Measurements from ENCODE around the gene ASH1L.
A peak's percentile ranks its signal among the peaks of the same experiment; 100 is the strongest.
"Not testable (repeated sequence)": the region's sequence is repeated elsewhere in the genome, so short reads cannot be mapped to it uniquely, and the experiment has no call there.

Gene ASH1L

DNA sequence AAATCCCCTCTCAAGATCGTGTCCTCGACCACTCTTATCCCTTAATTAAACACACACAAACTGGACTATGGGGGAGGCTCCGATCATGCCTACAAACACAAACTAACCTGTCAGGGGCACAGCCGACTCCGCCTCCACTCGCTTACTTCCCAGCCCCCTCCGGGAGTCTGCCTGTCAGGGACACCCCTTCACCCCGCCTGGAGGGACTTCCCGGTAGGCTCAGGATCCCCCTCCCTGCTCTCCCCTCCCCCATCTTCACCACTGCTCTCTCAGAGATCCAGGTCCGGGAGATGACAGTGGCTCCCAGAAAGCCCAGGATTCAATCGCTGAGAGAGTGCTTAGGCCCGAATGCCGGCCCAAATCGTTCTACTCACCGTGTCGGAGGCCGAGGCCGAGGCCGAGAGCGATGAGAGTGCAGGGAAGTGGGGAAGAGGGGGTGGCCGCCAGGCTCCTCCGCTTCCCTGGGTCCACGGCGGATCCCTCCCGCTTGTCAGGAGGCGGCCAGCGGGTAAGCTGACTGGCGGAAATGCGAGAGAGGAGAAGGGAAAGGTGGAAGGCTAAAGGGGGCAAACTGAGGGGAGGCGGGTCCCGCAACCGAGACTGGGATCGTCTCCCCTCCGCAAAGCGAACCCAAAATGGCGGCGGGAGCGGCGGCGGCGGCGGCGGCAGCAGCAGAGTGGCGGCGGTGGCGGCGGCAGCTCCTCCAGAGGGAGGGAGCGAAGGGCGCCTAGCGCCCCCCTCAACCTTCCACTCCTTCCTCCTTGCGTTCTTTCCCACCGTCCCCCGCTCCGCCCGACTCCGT is 623 bp downstream of the ASH1L start:
- DNase-seq (ENCODE audit: low read depth in 1 of 2, low spot score in 1 of 2): peak; percentile 24 to 57

DNA sequence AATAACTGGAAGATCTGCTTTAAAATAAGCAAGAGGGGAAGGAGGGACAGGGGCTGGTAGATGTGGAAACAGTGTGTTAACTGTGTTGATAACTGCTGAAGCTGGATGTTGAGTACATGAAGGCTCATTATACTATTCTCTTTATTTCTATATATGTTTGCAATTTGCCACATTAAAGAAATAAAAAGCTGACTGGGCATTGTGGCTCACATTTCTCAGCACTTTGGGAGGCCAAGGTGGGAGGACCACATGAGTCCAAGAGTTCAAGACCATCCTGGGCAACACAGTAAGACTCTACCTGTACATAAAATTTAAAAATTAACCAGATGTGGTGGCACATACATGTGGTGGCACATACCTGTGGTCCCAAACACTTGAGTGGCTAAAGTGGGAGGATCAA is 6.7 kb downstream of the ASH1L start:
- no peak for DNase-seq (ENCODE audit: low read depth in 1 of 2, low spot score in 1 of 2)

DNA sequence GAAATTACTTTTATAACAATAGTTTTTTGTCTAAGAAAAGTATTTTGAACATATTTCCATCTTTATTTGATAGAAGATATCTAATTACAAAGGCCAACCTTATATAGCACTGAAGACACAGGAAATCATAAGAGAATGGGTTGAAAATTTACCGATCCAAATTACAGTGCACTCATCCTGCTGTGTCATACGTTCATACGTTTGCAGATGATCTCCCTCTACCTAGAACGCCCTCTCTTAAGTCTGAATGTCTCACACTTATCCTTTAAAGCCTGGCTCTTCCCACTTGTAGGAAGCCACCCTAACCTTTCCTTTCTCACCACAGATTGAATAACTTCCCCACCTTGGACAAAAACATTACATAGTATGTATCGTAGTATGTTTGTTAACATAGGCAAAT is 9.3 kb downstream of the ASH1L start:
- DNase-seq (ENCODE audit: low read depth in 1 of 2, low spot score in 1 of 2): no peak

DNA sequence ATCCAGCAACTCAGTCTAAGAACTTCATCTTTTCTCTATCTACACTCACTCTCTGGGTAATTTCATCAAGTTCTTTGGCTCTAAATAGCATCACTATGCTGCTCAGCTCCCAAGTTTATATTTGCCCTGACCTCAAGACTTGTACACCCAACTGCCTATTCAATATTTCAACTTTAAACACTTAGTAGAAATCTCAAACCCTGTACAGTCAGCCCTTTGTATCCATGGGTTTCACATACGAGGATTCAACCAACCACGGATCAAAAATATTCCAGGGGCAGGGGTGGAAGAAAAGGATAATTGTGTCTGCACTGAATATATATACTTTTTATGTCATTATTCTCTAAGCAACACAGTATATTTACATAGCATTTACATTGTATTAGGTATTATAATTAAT is 13.9 kb downstream of the ASH1L start:
- DNase-seq (ENCODE audit: low read depth in 1 of 2, low spot score in 1 of 2): no peak

DNA sequence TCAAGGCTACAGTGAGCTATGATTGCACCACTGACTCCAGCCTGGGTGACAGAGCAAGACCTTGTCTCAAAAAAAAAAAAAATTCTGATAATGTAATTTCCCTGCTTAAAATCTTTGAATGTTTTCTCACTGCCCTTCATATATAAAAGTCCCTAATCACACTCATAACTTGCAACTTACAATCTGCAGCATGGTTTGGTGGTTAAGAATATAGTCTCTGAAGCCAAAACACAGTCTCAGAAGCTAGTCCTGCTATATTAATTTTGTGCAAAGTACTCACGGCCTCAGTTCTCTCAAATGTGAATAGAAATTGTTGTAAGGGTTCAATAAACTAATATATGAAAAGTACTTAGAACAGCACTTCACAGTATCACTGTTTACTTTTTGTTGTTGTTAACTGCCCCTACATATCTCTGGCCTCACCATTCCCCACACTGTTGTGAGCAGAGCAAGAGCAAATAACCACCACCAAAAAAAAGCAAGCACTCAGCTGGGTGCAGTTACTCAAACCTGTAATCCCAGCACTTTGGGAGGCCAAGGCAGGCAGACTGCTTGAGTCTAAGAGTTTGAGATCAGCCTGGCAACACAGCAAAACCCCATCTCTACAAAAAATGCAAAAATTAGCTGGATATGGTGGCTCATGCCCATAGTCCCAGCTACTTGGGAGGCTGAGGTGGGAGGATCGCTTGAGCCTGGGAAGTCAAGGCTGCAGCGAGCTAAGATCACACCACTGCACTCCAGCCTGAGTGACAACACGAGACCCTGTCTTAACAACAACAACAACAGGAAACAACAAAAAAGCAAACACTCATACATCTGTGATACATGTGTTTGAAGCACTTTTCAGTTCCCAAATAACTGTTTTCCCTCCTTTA is 22.4 kb downstream of the ASH1L start:
- no peak for DNase-seq (ENCODE audit: low read depth in 1 of 2, low spot score in 1 of 2)

DNA sequence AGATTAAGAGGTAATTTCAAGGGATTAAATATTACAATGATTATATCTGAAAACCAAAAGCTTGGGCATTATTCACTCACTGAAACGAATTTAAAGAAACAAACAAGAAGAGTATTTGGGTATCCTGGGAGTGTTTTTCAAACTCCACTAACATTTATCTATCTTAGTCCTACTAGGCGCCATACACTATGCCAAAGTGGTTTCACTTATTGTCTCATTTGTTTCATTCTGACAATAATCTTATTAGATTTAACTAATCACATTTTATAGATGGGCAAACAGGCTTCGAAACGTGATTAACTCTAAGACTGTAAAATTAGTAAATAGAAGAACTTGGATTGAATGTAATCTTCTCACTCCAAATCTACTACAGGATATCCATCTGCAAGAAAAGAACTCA is 25.4 kb downstream of the ASH1L start:
- DNase-seq (ENCODE audit: low read depth in 1 of 2, low spot score in 1 of 2): no peak

DNA sequence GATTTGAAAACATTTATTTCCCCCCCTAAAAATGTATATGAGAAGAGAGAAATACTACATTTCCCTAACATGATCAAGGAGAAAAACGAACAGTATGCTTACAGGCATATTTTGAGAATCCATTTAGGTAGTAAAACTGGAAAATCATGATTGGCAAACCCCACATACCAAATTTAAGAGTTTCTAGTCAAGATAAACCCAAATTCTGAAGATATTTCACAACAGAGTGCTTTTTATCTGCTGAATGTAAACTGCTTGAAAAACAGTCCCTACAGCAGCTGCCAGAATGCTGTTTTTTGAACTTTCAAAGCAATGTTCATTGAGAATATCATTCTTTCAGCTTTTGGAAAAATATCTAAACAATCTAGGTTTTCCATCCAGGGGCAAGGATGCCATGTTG is 31.0 kb downstream of the ASH1L start:
- no peak for DNase-seq (ENCODE audit: low read depth in 1 of 2, low spot score in 1 of 2)

DNA sequence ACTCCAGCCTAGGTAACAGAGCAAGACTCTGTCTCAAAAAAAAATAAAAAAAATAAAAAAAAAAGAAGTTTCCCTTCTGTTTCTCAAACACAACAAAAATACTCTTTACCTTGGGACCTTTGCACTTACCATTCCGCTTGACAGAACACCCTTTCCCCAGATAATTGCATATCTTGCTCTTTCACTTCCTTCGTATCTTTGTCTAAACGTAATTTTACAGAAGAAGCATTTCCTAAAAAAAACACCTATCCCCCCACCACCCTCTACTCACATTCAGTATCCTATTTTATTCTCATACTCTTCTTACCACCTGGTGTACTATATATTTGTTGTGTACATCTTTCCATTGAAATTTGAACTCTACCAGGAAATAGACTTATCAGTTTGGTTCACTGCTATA is 32.7 kb downstream of the ASH1L start:
- DNase-seq (ENCODE audit: low read depth in 1 of 2, low spot score in 1 of 2): no peak

DNA sequence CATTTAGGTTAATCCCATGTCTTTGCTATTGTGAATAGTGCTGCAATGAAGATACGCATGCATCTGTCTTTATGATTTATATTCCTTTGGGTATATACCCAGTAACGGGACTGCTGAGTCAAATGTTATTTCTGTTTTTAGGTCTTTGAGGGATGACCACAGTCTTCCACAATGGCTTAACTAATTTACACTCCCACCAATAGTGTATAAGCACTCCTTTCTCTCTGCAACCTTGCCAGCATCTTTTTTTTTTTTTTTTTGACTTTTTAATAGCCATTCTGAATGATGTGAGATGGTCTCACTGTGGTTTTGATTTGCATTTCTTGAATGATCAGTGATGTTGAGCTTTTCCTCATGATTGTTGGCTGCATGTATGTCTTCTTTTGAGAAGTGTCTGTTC is 33.5 kb downstream of the ASH1L start:
- no peak for DNase-seq (ENCODE audit: low read depth in 1 of 2, low spot score in 1 of 2)

DNA sequence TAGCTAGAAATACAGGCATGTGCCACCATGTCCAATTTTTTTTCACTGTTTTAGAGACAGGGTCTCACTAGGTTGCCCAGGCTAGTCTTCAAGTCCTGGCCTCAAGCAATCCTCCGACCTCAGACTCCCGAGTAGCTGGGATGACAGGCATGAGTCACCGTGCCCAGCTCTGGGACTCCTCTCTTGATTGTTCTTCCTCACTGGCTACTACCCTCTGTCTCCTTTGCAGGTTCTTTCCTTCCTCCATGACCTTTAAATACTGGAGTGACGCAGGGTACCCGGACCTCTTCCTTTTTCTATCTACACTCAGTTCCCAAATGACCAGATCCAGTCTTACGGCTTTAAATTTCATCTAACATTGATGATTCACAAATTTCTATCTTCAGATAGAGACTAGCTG is 34.9 kb downstream of the ASH1L start:
- DNase-seq (ENCODE audit: low read depth in 1 of 2, low spot score in 1 of 2): no peak

DNA sequence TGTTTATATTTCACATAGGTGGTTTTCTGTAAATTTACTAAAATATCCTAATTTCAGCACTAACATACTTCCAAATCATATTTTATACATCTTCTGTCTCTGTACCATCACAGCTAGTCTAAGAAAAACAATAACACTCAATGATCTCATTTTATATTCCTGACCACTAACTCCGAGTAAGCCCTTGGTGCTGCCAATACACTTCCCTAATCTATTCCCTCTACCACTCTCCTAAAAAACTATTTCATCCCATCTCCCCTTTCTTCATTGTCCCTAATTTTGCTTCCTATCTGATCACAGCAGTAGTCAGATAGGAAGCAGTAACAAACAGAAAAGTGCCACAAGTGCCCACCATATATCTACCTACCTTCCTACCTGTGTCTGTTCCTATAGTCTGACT is 36.2 kb downstream of the ASH1L start:
- DNase-seq (ENCODE audit: low read depth in 1 of 2, low spot score in 1 of 2): no peak

DNA sequence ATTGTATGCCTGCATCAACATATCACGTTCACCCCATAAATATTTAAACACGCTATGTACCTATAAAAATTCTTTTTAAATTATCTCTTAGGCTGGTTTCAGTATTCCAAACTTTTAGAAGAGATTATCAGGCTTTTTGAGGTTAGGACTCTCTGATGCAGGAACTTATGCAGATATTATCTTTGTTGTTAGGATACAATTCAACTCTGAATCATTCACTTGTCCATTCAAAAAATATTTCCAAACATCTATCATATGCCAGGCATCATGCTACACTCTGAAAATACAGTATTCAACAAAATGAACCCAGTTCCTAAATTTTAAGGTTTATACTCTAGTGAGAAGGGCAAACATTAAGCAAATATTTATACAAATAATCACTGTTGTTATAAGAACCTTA is 40.5 kb downstream of the ASH1L start:
- no peak for DNase-seq (ENCODE audit: low read depth in 1 of 2, low spot score in 1 of 2)

DNA sequence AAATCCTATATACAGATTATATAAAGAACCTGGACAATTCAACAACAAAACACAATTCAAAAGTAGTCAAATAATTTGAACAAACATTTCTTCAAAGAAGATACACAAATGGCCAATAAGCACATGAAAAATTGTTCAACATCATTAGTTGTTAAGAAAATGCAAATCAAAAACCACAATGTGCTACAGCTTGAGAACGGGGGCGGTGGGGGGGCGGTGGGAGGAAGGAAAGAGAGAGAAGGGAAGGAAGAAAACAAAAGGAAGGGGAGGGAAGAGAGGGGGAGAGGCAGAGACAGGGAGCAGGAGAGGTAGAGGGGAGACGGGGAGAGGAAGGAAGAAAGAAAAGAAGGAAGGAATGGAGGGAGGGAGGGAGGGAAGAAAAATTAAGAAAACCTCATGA is 44.1 kb downstream of the ASH1L start:
- no peak for DNase-seq (ENCODE audit: low read depth in 1 of 2, low spot score in 1 of 2)

DNA sequence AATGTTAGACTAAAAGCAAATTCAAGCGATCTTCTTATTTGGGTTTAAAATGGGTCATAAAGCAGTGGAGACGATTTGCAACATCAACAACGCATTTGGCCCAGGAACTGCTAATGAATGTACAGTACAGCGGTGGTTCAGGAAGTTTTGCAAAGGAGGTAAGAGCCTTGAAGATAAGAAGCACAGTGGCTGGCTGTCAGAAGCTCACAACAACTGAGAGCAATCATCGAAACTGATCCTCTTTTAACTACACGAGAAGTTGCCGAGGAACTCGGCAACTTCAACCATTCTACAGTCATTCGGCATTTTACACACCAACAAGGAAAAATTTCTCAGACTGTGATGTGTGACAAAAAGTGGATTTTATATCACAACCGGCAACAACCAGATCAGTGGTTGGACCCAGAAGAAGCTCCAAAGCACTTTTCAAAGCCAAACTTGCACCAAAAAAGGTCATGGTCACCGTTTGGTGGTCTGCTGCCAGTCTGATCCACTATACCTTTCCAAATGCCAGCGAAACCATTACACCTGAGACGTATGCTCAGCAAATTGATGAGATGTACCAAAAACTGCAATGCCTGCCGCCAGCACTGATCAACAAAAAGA is 47.9 kb downstream of the ASH1L start:
- no peak for DNase-seq (ENCODE audit: low read depth in 1 of 2, low spot score in 1 of 2)

DNA sequence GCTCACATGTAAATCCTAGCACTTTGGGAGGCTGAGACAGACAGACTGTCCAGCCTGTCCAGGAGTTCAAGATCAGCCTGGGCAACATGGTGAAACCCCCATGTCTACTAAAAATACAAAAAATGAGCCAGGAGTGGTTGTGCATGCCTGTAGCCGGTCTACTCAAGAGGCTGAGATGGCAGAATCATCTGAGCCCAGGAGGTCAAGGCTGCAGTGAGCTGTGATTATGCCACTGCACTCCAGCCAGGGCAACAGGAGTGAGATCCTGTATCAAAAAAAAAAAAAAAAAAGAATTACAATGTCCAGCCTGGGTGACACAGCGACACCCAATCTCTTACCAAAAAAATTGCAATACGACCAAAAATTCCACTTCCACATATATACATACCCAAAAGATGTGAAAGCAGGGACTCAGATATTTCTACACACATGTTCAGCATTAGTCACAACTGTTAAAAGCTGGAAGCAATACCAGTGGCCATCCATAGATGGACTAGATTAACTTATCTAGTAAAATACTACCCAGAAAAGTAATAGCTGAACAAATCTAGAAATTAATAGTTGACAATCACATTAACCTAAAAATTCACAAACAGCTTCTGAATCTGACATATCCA is 49.2 kb downstream of the ASH1L start:
- no peak for DNase-seq (ENCODE audit: low read depth in 1 of 2, low spot score in 1 of 2)

DNA sequence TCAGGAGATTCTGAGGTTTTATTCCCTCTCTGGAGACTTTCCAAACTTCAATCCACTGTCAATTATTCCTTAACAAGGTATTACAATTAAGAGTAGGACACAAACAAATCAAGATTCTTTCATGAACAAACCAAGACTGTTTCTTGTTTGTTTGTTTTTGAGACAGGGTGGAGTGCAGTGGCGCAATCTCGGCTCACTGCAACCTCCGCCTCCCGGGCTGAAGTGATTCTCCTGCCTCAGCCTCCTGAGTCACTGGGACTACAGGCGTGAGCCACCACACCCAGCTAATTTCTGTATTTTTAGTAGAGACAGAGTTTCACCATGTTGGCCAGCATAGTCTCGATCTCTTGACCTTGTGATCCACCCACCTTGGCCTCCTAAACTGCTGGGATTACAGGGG is 51.2 kb downstream of the ASH1L start:
- DNase-seq (ENCODE audit: low read depth in 1 of 2, low spot score in 1 of 2): not testable (repeated sequence)

DNA sequence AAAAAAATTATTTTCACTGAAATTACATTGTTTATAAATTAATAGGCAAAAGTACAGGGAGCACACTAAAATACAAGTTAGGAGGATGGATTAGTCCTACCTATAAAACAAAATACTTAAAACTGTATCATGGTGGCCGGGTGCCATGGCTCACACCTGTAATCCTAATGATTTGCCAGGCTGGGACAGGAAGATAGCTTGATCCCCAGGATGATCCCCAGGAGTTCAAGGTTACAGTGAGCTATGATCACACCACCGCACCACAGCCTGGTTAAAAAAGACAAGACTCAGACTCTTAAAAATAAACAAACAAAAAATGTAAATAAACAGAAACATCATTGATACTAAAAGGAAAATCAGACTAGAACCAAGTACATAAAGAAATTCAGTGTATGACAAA is 53.5 kb downstream of the ASH1L start:
- no peak for DNase-seq (ENCODE audit: low read depth in 1 of 2, low spot score in 1 of 2)

DNA sequence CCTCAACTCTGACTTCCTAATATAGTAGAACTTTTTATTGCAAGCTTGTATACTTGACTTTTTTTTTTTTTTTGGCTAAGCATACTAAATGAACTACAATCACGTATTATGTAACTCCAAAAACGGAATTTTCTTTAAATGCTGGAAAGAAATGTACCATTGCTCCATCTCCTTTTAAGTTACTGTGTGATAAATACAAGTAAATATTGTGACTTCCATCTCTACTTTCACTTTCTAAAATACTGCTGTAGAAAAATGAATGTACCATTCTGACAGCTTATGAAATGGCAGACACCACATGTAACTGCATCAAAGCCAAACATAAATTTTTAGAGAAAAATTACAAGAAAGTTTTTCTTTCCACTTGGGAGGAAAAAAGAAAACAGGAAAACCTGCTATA is 54.7 kb downstream of the ASH1L start:
- no peak for DNase-seq (ENCODE audit: low read depth in 1 of 2, low spot score in 1 of 2)

DNA sequence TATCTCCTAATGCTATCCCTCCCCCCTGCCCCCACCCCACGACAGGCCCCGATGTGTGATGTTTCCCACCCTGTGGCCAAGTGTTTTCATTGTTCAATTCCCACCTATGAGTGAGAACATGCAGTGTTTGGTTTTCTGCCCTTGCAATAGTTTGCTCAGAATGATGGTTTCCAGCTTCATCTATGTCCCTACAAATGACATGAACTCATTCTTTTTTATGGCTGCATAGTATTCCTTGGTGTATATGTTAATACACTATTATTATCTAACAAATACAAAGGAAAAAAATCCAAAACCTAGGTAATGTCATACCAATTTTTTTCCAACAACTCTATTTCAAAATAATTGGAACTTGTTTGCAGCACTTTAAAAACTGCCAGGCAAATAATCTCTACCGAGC is 56.6 kb downstream of the ASH1L start:
- not testable (repeated sequence) for DNase-seq (ENCODE audit: low read depth in 1 of 2, low spot score in 1 of 2)

DNA sequence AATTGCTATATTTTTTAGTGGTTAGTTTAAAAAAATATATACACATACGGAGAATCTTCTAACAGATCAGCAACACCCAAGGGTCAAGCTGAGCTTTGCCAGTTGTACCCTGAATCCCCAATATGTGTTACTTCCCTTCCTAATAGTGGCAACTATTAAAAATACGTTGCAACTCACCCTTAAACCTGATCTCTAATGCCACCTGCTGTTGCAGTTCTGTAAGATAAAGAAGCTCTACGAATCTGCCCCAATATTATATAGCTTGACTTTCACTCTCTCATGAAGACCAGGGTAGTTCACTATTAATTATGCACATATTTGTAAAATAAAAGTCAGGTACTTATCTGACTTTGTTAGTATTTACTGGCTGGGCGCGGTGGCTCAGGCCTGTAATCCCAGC is 58.4 kb downstream of the ASH1L start:
- DNase-seq (ENCODE audit: low read depth in 1 of 2, low spot score in 1 of 2): no peak

DNA sequence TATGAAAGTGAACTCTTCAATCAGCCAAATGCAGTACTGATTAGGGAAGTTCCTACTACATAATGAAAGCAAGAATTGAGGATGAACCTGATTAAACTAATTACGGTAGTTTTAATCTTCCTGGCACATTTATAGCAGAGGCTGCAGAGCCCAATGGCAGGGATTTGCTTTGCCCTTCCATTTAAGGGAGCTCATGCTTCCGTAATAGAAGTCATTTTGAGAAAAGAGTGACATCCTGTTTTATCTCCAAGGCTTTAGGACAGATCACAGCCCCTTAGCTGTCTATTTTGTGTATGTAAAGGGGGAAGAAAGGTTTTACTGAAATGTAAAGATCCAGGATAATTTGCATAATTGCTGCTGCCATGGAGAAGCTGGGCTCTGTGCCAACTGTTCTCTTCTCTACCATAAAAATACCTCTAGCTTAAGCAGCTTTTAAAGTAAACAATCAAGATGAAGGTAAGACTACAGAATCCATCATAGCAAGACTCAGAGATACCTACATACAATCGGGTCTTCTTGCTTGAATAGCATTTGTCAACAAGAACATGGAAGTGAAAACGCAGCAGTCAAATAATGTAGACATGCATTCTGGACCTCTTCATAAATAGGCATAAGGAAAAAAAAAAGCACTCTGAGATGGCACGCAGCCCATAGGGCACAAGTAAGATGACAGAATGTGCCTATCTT is 62.5 kb downstream of the ASH1L start:
- no peak for DNase-seq (ENCODE audit: low read depth in 1 of 2, low spot score in 1 of 2)
